CD1c-positive myeloid dendritic cell (primary cell): Measurements from ENCODE around the gene CACNA1C.
"Not testable (repeated sequence)": the region's sequence is repeated elsewhere in the genome, so short reads cannot be mapped to it uniquely, and the experiment has no call there.

Experiments
- DNase-seq: peaks from one replicate; pipeline ENCODE4 v3.0.0-alpha.2; 2016; ENCODE audit errors: extremely low spot score

CACNA1C gene

DNA sequence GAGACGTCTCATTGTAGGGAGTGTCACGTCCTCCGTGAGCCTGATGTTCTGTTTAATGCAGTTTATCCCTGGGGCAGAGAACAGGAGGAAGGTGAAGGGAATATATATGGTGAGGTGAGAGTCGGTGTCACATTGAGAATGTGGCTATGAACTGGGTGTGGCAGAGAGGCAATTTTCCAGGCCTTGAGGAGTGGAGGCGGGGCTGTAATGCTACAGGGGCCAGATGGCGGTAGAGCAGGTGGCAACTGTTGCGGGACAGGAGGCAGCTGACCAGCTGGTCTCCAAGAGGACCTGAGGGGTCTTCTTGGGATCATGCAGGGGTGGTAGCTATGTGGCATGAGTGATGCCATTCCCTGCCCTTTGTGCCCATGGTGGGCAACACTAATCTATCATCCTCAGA, 59.6 kb downstream of the CACNA1C start:
- DNase-seq = no peak

DNA sequence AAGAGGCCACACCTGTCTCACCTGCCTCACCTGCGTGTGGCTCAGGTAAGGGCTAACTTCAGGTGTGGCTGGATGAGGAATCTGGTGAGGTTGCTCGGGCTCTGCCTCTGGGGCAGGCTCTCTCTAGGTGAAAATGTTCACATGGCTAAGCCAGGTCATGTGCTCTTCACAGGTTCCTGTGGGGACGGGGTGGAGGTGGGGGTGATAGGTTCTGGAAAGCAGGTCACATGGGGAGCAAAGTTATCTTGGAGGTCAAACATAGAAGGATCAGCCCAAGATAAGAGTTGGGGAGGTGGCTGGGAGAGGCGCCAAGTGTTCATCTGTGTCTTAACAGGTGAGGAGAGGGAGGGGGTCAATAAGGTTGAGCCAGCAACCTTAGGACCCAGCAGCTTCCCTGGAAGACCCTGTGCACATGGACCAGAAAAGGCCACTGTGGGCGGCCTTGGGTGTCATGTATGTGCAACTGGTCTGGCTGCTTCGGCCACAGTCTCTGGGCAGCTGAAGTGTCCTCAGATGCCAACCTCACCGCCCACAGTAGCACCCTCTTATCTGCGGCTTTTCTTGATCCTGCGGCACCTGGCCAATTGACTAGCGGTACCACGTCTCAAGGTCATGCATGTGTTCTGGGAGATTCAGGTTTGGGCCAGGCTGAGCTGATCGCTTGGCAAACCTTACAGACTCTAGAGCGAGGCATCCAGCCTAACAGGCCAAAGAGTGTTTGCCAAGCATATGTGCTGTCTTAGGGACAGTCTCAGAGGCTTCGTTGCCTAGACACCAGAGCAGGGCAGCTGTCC, 60.5 kb downstream of the CACNA1C start:
- DNase-seq = no peak

DNA sequence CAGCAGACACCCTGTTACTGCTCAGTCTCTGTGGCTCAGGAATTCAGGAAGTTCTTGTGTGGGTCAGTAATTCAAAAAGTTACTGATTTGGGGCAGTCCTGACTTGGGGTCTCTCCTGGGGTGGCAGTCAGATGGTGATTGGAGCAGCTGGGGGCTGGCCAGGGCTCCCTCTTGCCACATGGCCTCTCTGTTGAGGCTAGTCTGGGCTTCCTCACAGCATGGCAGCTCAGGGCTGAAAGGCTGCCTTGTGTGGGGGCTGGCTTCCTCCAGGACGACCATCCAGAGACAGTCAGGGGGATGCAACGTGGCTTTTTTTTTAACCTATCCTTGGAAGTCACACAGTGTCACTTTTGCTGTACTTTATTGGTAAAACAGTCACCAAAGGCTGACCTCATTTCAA, 61.3 kb downstream of the CACNA1C start:
- DNase-seq = no peak

DNA sequence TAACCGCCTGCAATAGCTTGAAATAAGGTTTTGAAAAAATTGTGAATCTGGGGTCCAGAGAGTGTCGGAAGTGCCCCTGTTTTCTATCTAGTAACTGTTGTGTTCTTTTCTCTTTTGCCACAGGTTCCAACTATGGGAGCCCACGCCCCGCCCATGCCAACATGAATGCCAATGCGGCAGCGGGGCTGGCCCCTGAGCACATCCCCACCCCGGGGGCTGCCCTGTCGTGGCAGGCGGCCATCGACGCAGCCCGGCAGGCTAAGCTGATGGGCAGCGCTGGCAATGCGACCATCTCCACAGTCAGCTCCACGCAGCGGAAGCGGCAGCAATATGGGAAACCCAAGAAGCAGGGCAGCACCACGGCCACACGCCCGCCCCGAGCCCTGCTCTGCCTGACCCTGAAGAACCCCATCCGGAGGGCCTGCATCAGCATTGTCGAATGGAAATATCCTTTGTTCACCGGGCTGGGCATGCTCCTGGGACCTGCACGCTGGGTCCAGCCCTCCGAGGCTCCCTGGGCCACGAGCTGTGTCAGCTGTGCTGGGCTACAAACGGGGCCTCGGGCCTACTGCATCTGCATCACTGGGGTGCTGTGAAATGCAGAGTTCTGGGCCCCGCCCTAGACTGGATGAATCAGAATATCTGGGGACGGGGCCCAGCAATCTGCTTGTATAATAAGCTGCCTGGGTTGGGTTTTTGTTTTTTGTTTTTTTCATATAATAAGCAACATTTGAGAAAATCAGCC, 62.5 kb downstream of the CACNA1C start:
- no peak for DNase-seq

DNA sequence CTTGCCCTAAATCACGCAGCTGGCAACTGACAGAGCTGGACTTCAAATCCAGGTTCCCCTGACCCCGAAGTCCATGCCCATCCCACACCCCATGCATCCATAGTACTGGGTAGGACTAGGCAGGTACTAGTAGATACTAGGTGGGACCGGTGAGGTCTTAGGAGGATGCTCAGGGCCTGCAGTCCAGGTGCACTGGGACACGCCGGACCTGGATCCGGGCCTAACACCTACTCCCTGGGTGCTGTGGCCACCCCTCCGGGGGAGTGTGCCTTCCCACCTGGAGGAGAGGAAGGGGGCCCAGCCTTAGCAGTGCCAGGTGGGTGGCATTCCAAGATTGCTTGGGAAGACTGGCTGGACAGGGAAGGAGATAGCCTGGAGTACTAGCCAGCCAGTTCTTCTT, 64.8 kb downstream of the CACNA1C start:
- DNase-seq = no peak

DNA sequence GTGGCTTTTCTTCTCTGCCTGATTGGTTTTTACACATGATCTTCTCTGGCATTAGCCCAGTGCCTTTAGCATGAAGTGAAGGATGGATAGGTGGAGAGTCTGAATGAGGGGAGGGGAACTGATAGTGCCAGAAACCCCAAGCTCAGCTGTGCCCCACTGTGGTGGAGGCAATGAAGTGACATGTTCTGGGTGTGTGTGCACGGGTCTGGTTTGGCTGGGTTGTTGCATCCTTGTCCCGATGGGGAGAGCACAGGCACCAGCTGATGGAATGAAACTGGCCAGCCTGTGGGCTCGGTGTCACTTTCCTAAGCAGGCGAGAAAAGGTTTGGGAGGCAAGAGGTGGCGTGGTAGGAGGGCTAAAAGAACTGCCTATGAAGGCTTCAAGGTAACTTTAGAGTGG, 65.3 kb downstream of the CACNA1C start:
- no peak for DNase-seq

DNA sequence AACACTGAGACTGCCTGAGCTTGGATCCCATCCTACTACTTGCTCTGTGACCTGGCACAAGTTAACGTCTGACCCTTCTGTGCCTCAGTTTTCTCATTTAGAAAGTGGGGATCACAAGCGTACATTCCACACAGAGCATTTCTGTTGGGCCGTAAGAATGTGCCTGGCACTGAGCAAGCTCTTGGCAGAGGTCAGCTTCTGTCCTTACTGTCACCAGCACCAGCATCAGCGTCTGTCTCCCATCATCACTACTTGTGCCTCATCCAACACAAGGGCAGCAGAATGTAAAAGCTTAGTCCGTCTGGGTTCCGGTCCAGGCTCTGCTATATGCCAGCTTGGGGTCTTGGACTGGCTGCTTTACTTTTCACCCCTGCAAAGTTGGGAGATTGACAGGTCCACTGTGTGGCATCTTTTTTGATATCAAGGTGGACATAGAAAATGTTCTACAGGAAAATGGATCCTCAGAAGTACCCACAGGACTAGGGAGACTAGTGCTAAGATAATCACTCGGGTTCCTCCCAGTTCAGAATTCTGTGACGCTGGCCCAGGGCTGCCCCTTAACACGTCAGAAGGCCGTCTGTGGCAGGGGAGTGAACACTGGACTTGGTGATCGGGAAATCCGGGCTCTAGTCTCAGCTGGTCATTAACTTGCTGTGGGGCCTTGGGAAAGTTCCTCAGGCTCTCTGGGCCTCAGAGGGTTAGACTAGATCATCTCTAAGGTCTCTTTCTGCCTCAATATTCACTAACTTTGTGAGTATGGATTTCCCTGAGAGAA, 65.9 kb downstream of the CACNA1C start:
- DNase-seq = no peak

DNA sequence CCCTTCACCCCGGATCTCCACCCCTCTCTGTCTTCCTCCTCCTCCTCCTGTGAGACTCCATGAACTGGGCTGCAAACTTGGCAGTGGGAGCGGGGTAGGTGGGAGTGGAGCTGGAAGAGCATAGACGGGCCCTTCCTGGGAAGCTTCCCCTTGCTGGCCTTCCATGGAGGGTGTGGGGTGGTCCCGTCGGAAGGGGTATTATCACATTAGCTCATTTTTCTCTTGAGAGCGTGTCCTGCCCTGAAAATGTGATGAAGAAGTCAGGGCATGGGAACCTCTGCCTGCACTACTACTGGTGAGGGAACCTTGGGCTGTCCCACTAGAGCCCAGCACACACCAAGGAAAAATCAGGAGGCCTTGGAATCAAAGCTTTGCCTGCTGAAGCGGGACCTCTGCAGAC, 66.5 kb downstream of the CACNA1C start:
- DNase-seq = no peak

DNA sequence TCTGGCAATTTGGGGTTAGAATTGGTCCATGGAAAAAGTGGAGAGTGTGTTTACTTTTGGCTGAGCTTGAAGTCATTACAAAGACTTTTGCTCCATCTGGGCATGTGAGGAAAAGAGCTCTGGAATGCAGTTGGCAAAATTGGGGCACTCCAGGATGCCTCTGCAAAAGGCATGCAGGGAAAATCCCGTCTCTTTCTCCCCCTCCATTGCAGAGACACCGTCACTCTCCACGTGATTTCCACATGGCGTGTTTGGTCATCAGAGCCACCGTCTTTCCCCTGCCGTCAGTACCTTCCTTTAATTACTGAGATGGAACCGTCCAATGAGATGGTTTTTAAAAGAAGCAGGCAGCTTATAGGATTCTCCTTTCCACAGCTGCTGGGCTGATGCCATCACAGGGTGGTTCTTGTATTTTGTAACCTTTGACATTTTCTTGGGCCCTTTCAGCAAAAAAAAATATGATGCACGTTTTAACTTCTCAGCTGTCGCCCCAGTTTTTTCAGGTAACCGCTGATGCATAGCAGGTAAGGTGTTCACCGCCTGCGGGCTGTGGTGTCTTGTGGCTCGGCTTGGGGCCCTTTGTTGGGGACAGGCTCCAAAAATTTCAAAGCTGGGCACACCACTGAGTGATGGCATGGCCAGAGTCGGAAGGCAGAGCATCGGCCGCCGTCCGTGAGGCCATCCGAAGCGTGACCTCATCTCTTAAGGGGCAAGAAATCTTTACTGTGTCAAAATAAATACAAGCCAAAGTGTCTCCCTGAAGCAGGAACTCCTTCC, 68.4 kb downstream of the CACNA1C start:
- no peak for DNase-seq

DNA sequence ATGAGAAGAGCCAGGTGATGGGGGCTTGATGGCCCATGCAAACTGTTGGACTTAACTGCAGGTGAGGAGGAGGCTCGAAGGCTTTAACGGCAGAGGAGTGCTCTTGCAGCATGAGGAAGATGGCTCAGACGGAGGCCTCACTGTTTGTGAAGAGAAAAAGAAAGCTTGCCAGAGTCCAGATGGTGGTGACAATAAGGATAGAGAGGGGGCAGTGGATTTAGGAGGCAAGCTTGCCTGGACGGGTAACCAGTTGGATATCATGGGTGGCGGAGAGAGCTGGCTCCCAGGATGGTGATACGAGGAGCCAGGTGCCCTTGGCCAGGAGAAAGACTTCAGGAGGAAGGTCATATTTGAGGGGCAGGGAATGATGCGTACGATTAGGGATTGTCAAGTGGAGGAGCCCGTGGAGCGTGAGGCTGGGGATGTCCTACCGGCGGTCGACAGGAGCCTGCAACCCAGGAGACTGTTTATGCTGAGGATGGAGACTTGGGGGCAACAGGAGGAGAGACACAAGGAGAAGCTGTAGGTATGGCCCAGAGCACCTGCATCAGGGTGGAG, 71.8 kb downstream of the CACNA1C start:
- no peak for DNase-seq

DNA sequence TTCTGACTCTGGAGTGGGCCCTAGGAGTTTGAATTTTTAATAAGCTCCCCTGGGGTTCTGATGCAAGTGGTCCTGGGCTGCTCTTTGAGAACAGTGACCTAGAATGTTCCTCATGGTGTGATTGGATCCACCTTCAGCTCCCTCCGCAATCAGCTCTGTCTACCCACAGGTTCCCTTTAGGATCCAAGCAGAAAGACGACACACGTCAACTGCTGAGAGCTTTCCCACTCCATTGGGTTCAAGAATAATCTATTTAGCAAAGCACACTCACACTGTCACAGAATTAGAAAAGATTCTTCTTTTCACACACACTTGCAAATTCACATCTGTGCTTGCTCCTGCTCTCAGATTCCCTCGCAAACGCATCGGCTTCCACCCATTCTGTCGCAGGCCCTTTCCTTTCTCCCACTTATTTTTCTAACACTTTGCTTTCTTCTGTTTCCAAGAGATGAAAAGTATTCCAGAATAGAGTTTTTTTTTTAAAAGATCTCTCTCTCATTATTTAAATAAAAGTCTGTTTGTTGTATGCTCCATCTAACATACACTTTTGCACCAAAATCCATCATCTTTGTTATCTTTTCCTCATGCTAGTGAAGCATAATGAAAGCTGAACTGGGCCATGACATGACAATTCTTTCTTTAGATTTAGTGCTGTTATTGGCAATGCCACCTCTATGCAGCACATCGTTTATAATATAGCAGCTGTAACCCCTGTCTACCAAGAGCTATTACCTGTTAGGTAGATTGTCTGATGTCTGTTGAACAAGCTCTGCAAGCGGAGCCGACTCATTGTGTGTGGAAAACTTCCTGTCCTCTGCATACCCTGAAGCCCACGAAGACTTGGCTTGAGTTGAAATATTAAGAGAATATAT, 73.1 kb downstream of the CACNA1C start:
- DNase-seq = no peak

DNA sequence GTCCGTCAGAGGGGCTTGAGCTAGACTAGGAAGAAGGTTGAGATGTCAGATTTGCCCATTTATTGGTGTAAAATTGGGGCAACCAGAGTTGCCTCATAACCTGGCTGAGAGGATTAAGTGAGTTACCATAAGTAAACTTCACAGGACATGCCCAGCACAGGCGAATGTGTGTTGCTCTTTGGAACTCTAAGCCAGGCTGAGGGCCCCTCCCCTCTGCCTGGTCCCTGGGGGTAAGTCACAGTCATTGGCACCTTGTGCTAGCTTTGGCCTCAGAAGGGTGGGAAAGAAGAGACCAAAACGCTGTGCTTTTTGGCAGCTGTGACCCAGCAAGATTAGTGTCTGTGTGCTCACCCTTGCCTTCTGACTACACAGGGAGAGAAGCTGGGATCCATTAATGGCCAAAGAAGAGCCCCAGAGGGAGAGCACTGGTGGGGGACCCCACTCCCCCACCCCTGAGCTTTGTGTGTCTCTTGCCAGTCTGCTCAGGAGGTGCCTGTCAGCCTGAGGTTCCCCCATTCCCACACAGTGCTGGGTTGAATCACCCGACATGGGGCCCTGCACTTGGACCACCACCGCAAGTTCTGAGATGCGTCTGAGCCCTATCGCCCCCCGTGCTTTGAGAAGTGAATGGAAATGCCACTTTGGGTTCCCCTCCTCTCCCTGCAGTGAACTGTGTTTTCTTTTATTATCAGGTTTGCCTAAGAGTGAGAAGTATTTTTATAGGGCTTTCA, 74.1 kb downstream of the CACNA1C start:
- DNase-seq = no peak

DNA sequence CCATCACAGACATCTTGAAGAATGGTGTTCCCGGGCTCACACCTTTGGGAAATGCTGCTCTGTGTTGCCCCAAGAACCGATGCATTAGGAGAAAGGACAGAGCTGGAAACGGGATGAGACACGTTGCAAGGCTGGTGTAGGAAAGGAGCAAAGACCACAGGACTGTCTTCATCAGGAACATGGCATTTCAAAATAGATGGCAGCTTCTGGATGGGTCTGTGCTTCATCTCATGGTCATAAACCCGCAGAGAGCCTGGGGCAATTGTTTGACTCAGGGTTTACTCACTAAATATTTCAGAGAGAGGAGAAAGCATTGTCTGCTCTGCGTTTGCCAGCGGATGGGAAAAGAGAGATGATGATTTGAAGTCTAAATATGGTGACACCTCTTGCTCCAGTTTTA, 76.3 kb downstream of the CACNA1C start:
- no peak for DNase-seq

DNA sequence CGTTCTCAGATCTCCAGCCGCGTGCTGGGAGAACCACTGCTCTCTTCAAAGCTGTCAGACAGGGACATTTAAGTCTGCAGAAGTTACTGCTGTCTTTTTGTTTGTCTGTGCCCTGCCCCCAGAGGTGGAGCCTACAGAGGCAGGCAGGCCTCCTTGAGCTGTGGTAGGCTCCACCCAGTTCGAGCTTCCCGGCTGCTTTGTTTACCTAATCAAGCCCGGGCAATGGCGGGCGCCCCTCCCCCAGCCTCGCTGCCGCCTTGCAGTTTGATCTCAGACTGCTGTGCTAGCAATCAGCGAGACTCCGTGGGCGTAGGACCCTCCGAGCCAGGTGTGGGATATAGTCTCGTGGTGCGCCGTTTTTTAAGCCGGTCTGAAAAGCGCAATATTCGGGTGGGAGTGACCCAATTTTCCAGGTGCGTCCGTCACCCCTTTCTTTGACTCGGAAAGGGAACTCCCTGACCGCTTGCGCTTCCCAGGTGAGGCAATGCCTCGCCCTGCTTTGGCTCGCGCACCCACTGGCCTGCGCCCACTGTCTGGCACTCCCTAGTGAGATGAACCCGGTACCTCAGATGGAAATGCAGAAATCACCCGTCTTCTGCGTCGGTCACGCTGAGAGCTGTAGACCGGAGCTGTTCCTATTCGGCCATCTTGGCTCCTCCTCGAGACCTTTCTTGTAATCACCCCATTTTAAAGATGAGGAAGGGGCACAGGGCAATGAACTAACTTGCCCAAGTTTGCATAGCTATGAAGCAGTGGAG, 83.1 kb downstream of the CACNA1C start:
- not testable (repeated sequence) for DNase-seq

DNA sequence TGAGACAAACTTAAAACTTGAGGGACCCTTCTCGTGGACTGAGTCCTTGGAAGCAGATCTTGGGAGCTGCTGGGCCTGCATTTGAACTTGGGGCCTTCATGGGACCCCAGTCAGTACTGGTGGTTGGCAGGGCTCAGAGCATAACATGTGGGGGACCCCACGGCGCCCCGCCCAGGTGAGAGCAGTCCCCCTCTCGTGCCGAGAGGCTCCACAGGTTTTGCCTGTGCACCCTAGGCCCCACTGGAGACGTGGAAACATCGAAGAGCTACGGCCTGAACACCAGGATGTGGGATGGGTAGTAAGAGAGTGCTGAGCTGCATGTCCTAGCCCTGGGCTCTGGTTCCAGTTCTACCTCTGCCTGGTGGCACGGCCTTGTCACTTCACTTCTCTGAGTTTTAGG, 84.1 kb downstream of the CACNA1C start:
- DNase-seq = no peak

DNA sequence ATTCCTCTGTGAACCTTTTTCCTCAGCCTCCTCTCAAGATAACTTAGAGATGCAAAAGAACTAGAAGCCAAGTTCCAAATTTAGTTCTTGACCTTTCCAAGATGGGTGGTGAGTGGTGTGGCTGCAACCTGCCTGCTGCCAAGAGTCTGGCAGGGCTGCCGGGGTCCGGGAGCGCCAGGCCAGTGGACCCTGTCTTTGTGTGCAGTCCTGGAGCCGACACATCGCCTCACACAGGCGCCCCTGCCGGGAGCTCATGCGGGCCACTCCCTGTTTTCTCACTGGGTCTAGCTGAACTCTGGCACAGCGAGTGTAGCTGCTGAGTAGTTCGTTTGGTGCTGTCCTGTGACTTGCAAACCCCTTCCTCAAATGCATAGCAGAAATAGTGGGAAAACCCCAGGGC, 84.9 kb downstream of the CACNA1C start:
- DNase-seq = no peak

DNA sequence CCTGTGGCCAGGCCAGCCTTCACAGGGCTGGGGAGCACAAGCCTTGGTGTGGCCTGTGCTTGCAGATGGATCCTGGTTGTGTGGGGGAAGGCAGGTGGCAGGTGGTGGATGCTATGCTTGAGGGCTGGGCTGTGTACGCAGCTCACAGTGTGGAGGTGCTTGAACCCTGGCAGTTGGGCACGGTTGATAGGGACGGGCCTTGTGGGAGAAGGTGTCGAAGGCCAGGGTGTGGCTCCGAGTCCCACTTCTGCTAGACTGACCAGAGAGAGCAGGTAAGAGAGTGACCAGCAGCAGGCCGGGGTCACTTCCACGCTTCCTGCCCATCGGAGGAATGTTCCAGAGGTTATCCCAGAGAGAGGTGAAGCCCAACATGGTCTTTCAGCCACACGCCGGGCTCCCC, 85.5 kb downstream of the CACNA1C start:
- DNase-seq = no peak

DNA sequence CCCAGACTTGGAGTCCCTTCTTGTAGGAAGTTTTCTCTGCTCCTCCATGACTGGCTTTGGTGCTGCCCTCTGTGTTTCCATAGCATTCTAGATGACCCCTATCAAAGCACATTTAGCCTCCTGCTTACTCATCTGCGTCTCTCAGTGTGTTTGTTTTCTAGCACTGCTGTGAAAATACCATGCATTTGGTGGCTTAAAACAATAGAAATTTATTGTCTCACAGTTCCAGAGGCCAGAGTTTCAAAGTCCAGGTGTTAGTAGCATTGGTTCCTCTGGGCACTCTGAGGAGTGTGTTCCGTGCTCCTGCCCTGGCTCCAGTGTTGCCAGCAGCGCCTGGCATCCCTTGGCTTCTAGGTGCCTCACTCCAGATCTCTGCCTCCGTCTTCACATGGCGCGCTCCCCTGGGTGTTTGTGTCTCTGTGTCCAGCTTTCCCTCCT, 86.1 kb downstream of the CACNA1C start:
- DNase-seq = no peak

DNA sequence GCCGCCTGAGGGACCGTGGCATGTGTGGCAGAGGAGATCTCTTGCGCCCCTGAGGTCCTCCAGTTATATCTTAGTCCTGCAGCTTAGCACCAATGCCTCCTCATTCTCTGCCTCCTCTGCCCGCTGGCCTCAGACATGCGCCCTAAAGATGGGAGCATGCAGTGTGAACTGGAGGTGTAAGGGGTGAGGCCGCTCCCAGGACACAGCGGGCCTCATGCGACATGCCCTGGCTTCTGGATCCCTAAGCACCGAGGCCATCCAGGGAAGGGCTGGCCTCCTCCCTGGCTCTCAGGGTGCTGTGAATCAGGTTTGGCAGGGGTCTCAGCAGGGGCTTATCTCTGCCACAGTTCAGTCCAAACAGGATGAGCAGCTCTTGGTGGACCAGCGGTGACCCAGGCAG, 86.9 kb downstream of the CACNA1C start:
- DNase-seq = no peak
